Measurements from ENCODE around the gene CHSY1. TPM values are rescaled to one million over a fixed set of nuclear protein-coding genes. Genes with fewer than 3 reads are reported as not detected.

CHSY1 gene
- total RNA-seq, 1 experiment from 2014 or later, result 59.1 TPM

DNA sequence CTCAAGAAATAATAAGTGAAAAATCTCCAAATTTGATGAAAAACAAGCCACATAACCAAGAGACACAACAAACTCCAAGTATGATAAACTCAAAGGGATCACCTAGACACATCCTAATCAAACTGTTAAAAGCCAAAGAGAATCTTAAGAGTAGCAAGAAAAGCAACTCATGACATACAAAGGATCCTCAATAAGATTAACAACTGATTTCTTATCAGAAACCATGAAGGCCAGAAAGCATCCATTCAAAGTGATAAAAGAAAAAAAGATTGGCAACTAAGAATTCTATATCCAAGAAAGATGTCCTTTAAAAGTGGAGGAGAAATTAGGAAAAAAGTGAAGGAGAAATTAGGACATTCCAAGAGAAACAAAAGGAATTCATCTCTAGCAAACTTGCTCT is 23.5 kb downstream of the CHSY1 start:
- H3K4me3 Mint-ChIP-seq, result no peak overlapping the region
- TF ChIP-seq ZNF317 (CRISPR knock-in tag; IDR thresholded peaks at IDR 0.05; ENCODE audit: borderline replicate concordance, low read depth) (peak; percentile 63; the same call in 1 of the 2 replicates), NFATC4 (CRISPR knock-in tag; IDR thresholded peaks at IDR 0.05) (no peak), ZNF219 (CRISPR knock-in tag; IDR thresholded peaks at IDR 0.05; ENCODE audit: borderline replicate concordance) (no peak)
- TF ChIP-seq, protein P1, sequence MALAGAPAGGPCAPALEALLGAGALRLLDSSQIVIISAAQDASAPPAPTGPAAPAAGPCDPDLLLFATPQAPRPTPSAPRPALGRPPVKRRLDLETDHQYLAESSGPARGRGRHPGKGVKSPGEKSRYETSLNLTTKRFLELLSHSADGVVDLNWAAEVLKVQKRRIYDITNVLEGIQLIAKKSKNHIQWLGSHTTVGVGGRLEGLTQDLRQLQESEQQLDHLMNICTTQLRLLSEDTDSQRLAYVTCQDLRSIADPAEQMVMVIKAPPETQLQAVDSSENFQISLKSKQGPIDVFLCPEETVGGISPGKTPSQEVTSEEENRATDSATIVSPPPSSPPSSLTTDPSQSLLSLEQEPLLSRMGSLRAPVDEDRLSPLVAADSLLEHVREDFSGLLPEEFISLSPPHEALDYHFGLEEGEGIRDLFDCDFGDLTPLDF (CRISPR knock-in tag; IDR thresholded peaks at IDR 0.05), result no peak
- ChIA-PET POLR2A (no interaction called here), CTCF (no interaction called here)
- H3K36me3 Mint-ChIP-seq, result peaks cover 37% of the 10 kb centered on the region
- H3K27ac Mint-ChIP-seq, result peak overlapping the region; percentile 4; the same call in 1 of the 2 replicates
- H3K27me3 Mint-ChIP-seq (ENCODE audit: low read depth), result no peaks in the 10 kb centered on the region
- ATAC-seq (no peak), DNase-seq (ENCODE audit: low spot score) (no peak)
- peaks cover 33% of the 10 kb centered on the region for H3K4me1 Mint-ChIP-seq
- no peaks in the 10 kb centered on the region for H3K9me3 Mint-ChIP-seq

DNA sequence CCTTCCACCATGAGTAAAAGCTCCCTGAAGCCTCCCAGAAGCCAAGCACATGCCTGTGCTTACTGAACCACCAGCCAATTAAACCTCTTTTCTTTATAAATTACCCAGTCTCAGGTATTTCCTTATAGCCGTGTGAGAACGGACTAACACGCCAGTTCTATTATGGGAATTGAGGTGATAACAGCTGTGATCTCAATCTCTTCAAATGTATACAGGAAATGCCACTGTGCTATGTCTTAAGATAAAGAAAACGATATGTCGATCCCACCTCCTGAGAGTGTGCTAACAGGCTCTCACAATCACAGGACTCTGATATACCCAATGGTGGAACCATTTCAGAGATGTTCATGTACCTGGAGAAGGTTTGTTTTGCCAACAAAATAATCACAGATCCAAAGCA is 26.2 kb downstream of the CHSY1 start:
- H3K27ac Mint-ChIP-seq, result peak overlapping the region; percentile 7; the same call in 1 of the 2 replicates
- ChIA-PET CTCF (no interaction called here), POLR2A (no interaction called here)
- TF ChIP-seq FOXJ3 (CRISPR knock-in tag; IDR thresholded peaks at IDR 0.05; ENCODE audit: borderline replicate concordance), result no peak
- TF ChIP-seq, protein P2, sequence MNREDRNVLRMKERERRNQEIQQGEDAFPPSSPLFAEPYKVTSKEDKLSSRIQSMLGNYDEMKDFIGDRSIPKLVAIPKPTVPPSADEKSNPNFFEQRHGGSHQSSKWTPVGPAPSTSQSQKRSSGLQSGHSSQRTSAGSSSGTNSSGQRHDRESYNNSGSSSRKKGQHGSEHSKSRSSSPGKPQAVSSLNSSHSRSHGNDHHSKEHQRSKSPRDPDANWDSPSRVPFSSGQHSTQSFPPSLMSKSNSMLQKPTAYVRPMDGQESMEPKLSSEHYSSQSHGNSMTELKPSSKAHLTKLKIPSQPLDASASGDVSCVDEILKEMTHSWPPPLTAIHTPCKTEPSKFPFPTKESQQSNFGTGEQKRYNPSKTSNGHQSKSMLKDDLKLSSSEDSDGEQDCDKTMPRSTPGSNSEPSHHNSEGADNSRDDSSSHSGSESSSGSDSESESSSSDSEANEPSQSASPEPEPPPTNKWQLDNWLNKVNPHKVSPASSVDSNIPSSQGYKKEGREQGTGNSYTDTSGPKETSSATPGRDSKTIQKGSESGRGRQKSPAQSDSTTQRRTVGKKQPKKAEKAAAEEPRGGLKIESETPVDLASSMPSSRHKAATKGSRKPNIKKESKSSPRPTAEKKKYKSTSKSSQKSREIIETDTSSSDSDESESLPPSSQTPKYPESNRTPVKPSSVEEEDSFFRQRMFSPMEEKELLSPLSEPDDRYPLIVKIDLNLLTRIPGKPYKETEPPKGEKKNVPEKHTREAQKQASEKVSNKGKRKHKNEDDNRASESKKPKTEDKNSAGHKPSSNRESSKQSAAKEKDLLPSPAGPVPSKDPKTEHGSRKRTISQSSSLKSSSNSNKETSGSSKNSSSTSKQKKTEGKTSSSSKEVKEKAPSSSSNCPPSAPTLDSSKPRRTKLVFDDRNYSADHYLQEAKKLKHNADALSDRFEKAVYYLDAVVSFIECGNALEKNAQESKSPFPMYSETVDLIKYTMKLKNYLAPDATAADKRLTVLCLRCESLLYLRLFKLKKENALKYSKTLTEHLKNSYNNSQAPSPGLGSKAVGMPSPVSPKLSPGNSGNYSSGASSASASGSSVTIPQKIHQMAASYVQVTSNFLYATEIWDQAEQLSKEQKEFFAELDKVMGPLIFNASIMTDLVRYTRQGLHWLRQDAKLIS (CRISPR knock-in tag; IDR thresholded peaks at IDR 0.05; ENCODE audit: borderline replicate concordance), result no peak
- TF ChIP-seq OVOL2 (CRISPR knock-in tag; IDR thresholded peaks at IDR 0.05; ENCODE audit: borderline replicate concordance), result no peak
- TF ChIP-seq CREB1 (CRISPR knock-in tag; IDR thresholded peaks at IDR 0.05), result no peak
- no peak overlapping the region for H3K4me3 Mint-ChIP-seq
- DNase-seq (ENCODE audit: low spot score) (no peak), ATAC-seq (no peak)
- peaks cover 22% of the 10 kb centered on the region for H3K36me3 Mint-ChIP-seq
- H3K4me1 Mint-ChIP-seq, result peaks cover 26% of the 10 kb centered on the region
- H3K27me3 Mint-ChIP-seq (ENCODE audit: low read depth), result no peaks in the 10 kb centered on the region
- H3K9me3 Mint-ChIP-seq, result no peaks in the 10 kb centered on the region

DNA sequence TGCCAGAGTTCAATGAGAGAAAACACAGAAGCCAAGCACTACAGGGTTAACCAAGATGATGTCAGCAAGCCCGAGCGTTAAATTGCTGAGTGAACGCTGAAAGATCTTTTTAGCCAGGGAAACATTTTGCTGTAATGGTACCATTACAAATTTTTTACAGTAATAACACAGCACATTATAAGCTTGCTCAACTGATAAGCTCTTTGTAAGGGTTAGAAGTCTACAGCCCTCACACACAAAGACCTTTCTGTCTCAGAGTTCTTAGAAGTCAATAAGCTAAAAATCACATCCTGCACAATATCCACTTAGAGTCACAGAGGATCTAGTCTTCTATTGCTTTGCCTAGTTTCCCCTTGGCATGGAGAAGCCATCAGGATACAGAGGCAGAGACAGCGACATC is 29.9 kb downstream of the CHSY1 start:
- Mint-ChIP-seq H3K27ac (peak overlapping the region; percentile 30; the same call in 1 of the 2 replicates), H3K4me1 (peaks cover 34% of the 10 kb centered on the region), H3K9me3 (no peaks in the 10 kb centered on the region), H3K4me3 (no peak overlapping the region), H3K27me3 (ENCODE audit: low read depth) (no peaks in the 10 kb centered on the region), H3K36me3 (peaks cover 19% of the 10 kb centered on the region)
- no peak for DNase-seq (ENCODE audit: low spot score)
- ATAC-seq, result no peak
- CTCF ChIA-PET, result no interaction called here
- POLR2A ChIA-PET, result no interaction called here
- TF ChIP-seq MYBL2 (CRISPR knock-in tag; IDR thresholded peaks at IDR 0.05), result no peak
- TF ChIP-seq, protein P3, sequence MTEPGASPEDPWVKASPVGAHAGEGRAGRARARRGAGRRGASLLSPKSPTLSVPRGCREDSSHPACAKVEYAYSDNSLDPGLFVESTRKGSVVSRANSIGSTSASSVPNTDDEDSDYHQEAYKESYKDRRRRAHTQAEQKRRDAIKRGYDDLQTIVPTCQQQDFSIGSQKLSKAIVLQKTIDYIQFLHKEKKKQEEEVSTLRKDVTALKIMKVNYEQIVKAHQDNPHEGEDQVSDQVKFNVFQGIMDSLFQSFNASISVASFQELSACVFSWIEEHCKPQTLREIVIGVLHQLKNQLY (CRISPR knock-in tag; IDR thresholded peaks at IDR 0.05), result no peak
- TF ChIP-seq, protein P4, sequence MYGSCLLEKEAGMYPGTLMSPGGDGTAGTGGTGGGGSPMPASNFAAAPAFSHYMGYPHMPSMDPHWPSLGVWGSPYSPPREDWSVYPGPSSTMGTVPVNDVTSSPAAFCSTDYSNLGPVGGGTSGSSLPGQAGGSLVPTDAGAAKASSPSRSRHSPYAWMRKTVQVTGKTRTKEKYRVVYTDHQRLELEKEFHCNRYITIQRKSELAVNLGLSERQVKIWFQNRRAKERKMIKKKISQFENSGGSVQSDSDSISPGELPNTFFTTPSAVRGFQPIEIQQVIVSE (CRISPR knock-in tag; IDR thresholded peaks at IDR 0.05; ENCODE audit: borderline replicate concordance), result no peak
- TF ChIP-seq FOXP1 (CRISPR knock-in tag; IDR thresholded peaks at IDR 0.05; ENCODE audit: borderline replicate concordance), result no peak
- TF ChIP-seq CREB1 (CRISPR knock-in tag; IDR thresholded peaks at IDR 0.05), result no peak
- TF ChIP-seq, protein P5, sequence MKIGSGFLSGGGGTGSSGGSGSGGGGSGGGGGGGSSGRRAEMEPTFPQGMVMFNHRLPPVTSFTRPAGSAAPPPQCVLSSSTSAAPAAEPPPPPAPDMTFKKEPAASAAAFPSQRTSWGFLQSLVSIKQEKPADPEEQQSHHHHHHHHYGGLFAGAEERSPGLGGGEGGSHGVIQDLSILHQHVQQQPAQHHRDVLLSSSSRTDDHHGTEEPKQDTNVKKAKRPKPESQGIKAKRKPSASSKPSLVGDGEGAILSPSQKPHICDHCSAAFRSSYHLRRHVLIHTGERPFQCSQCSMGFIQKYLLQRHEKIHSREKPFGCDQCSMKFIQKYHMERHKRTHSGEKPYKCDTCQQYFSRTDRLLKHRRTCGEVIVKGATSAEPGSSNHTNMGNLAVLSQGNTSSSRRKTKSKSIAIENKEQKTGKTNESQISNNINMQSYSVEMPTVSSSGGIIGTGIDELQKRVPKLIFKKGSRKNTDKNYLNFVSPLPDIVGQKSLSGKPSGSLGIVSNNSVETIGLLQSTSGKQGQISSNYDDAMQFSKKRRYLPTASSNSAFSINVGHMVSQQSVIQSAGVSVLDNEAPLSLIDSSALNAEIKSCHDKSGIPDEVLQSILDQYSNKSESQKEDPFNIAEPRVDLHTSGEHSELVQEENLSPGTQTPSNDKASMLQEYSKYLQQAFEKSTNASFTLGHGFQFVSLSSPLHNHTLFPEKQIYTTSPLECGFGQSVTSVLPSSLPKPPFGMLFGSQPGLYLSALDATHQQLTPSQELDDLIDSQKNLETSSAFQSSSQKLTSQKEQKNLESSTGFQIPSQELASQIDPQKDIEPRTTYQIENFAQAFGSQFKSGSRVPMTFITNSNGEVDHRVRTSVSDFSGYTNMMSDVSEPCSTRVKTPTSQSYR (CRISPR knock-in tag; IDR thresholded peaks at IDR 0.05), result no peak
- TF ChIP-seq SMAD3 (CRISPR knock-in tag; IDR thresholded peaks at IDR 0.05; ENCODE audit: borderline replicate concordance), result no peak
- TF ChIP-seq, protein P6, sequence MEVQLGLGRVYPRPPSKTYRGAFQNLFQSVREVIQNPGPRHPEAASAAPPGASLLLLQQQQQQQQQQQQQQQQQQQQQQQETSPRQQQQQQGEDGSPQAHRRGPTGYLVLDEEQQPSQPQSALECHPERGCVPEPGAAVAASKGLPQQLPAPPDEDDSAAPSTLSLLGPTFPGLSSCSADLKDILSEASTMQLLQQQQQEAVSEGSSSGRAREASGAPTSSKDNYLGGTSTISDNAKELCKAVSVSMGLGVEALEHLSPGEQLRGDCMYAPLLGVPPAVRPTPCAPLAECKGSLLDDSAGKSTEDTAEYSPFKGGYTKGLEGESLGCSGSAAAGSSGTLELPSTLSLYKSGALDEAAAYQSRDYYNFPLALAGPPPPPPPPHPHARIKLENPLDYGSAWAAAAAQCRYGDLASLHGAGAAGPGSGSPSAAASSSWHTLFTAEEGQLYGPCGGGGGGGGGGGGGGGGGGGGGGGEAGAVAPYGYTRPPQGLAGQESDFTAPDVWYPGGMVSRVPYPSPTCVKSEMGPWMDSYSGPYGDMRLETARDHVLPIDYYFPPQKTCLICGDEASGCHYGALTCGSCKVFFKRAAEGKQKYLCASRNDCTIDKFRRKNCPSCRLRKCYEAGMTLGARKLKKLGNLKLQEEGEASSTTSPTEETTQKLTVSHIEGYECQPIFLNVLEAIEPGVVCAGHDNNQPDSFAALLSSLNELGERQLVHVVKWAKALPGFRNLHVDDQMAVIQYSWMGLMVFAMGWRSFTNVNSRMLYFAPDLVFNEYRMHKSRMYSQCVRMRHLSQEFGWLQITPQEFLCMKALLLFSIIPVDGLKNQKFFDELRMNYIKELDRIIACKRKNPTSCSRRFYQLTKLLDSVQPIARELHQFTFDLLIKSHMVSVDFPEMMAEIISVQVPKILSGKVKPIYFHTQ (CRISPR knock-in tag; IDR thresholded peaks at IDR 0.05), result no peak
- TF ChIP-seq, protein P1 (CRISPR knock-in tag; IDR thresholded peaks at IDR 0.05), result no peak
- TF ChIP-seq ATF1 (CRISPR knock-in tag; IDR thresholded peaks at IDR 0.05), result no peak
- no peak for TF ChIP-seq ZNF423 (CRISPR knock-in tag; IDR thresholded peaks at IDR 0.05)

Measured in WTC11 (cell line).